Naive thymus-derived CD4-positive, alpha-beta T cell (primary cell): ENCODE data around the gene TRAPPC10. TPM values are rescaled to one million over a fixed set of nuclear protein-coding genes. Genes with fewer than 3 reads are reported as not detected.
A peak's percentile ranks its signal among the peaks of the same experiment; 100 is the strongest.

ENCODE experiments used
- ATAC-seq: fragments of 150-1000 bp; cut with Tn5 transposase; 2 replicates; pipeline ENCODE4 v1.10.0; 2021; ENCODE audit warnings: mild to moderate bottlenecking, moderate library complexity
- CTCF ChIA-PET: fragments of 350-600 bp; sonication (Branson Sonifier 250); formaldehyde crosslinking; loops from one replicate; lab custom pipeline; 2021; ENCODE audit warnings: antibody characterized with exemption; lab: Charles Lee
- POLR2A ChIA-PET: fragments of 350-600 bp; sonication (Branson Sonifier 250); formaldehyde crosslinking; loops from one replicate; lab custom pipeline; 2021; ENCODE audit warnings: antibody characterized with exemption, inconsistent platforms; lab: Charles Lee
- DNase-seq, 9 donors: peaks; one replicate each; pipeline versions ENCODE4 v3.0.0 to v3.0.0-alpha.2; 2020 to 2022; ENCODE audit warnings: mixed read lengths in 1 of 9
- H3K27ac ChIP-seq: one replicate; pipeline ENCODE4 v1.7.0; 2013; ENCODE audit warnings: mild to moderate bottlenecking, low read depth, low read length, moderate library complexity
- H3K27me3 ChIP-seq, 2 donors: one replicate each; pipeline ENCODE4 v1.7.0; 2013; ENCODE audit warnings: low read length in 2 of 2, mild to moderate bottlenecking in 2 of 2, moderate library complexity in 2 of 2; ENCODE audit not compliant: control insufficient read depth in 2 of 2, insufficient read depth in 2 of 2
- H3K36me3 ChIP-seq, 3 experiments: 1 replicate in 2 of 3; 2 replicates in 1 of 3; pipeline ENCODE4 v1.7.0; 2013; ENCODE audit warnings: low read length in 3 of 3, mild to moderate bottlenecking in 3 of 3, moderate library complexity in 1 of 3; ENCODE audit not compliant: insufficient read depth in 3 of 3, control insufficient read depth in 2 of 3
- H3K4me1 ChIP-seq, 2 donors: one replicate each; pipeline ENCODE4 v1.7.0; 2013; ENCODE audit warnings: low read length in 2 of 2, mild to moderate bottlenecking in 2 of 2, moderate library complexity in 1 of 2; ENCODE audit not compliant: control insufficient read depth in 2 of 2, insufficient read depth in 2 of 2
- H3K4me3 ChIP-seq: 2 replicates; pipeline ENCODE4 v1.7.0; 2013; ENCODE audit warnings: mild to moderate bottlenecking, low read length
- H3K9me3 ChIP-seq, 3 experiments: 1 replicate in 2 of 3; 2 replicates in 1 of 3; pipeline ENCODE4 v1.7.0; 2013; ENCODE audit warnings: low read length in 3 of 3; ENCODE audit not compliant: control insufficient read depth in 2 of 3
- H3K27ac Mint-ChIP-seq, 9 donors: one replicate each; pipeline ENCODE4 v1.8.0; 2020 to 2022; ENCODE audit warnings: mixed read lengths in 9 of 9, mild to moderate bottlenecking in 8 of 9, moderate library complexity in 5 of 9, inconsistent platforms in 2 of 9
- H3K27me3 Mint-ChIP-seq, 5 donors: one replicate each; pipeline ENCODE4 v1.8.0; 2021 to 2022; ENCODE audit warnings: mixed read lengths in 5 of 5, mild to moderate bottlenecking in 1 of 5
- H3K36me3 Mint-ChIP-seq, 5 donors: one replicate each; pipeline ENCODE4 v1.8.0; 2020 to 2022; ENCODE audit warnings: mixed read lengths in 5 of 5, mild to moderate bottlenecking in 3 of 5, inconsistent platforms in 1 of 5
- H3K4me1 Mint-ChIP-seq, 7 donors: one replicate each; pipeline ENCODE4 v1.8.0; 2020 to 2022; ENCODE audit warnings: mixed read lengths in 7 of 7, mild to moderate bottlenecking in 3 of 7, inconsistent platforms in 1 of 7
- H3K4me3 Mint-ChIP-seq, 10 donors: one replicate each; pipeline ENCODE4 v1.8.0; 2020 to 2022; ENCODE audit warnings: mild to moderate bottlenecking in 10 of 10, mixed read lengths in 10 of 10, moderate library complexity in 6 of 10, inconsistent platforms in 2 of 10
- H3K9me3 Mint-ChIP-seq, 11 donors: one replicate each; pipeline ENCODE4 v1.8.0; 2020 to 2022; ENCODE audit warnings: mixed read lengths in 11 of 11, mild to moderate bottlenecking in 4 of 11, inconsistent platforms in 1 of 11, moderate library complexity in 1 of 11
- intact Hi-C, 2 donors: fragments of 100-400 bp; cut with micrococcal nuclease; formaldehyde crosslinking; loops; one replicate each; pipeline ENCODE4 v1.15.1; 2023
- polyA plus RNA-seq, 2 donors: library from polyadenylated mRNA; unstranded; fragments of 300-500 nt; fragmentation: Illumina TruSeq; gene quantifications; one replicate each; pipeline ENCODE4 v1.2.3, GENCODE V29; 2021
- total RNA-seq, 6 experiments: library from RNA in 5 of 6; stranded (reverse) in 5 of 6; gene quantifications; 1 replicate in 5 of 6; 2 replicates in 1 of 6; pipeline ENCODE4 v1.2.3 and lab custom pipeline; 2021 to 2026

Gene TRAPPC10
- total and polyA plus RNA-seq, 7 experiments from 2014 or later: 15.6 to 119 (median 93.2) TPM

GRCh38 chr21:43985690-43986251, 26.3 kb upstream of the TRAPPC10 start:
- peak overlapping the region in 6 of 10 donors; percentile 6 to 49 (median 28) for H3K4me3 Mint-ChIP-seq
- no peaks in the 10 kb centered on the region for H3K9me3 ChIP-seq
- intact Hi-C loops: loop anchor here in 1 of 2 donors (10.0 kb wide), 1 partner anchor 59 kb away; no protein-coding TSS in a partner anchor
- ChIA-PET CTCF (interaction anchor here (1.7 kb wide), 1 partner anchor 10 kb away, joined by 4 read pairs; no protein-coding TSS in a partner anchor), POLR2A (interaction anchor here (0.8 kb wide), 1 partner anchor 1922 kb away, joined by 3 read pairs; no protein-coding TSS in a partner anchor)
- peak overlapping the region in 8 of 9 donors; percentile 51 to 84 (median 70) for H3K27ac Mint-ChIP-seq
- peaks cover 0 to 6% (median 0%) of the 10 kb centered on the region in 5 donors for H3K36me3 Mint-ChIP-seq
- H3K27ac ChIP-seq: no peak overlapping the region
- ATAC-seq: no peak
- no peaks in the 10 kb centered on the region for H3K27me3 ChIP-seq
- H3K4me1 Mint-ChIP-seq: peaks cover 5 to 29% (median 17%) of the 10 kb centered on the region in 7 donors
- H3K9me3 Mint-ChIP-seq: no peaks in the 10 kb centered on the region
- H3K4me1 ChIP-seq: peaks cover 0 to 6% of the 10 kb centered on the region in 2 donors
- H3K4me3 ChIP-seq: no peak overlapping the region
- H3K36me3 ChIP-seq: peaks cover 0 to 29% (median 3%) of the 10 kb centered on the region in 3 experiments
- no peaks in the 10 kb centered on the region for H3K27me3 Mint-ChIP-seq
- DNase-seq: no peak

GRCh38 chr21:43986544-43987451, 25.3 kb upstream of the TRAPPC10 start:
- intact Hi-C loops: loop anchor here in 1 of 2 donors (10.0 kb wide), 1 partner anchor 58 kb away; no protein-coding TSS in a partner anchor
- Histone ChIP-seq H3K4me1 (peaks cover 0 to 6% of the 10 kb centered on the region in 2 donors), H3K9me3 (no peaks in the 10 kb centered on the region), H3K27ac (no peak overlapping the region), H3K4me3 (no peak overlapping the region), H3K36me3 (peaks cover 0 to 18% (median 0%) of the 10 kb centered on the region in 3 experiments), H3K27me3 (no peaks in the 10 kb centered on the region)
- no peak for DNase-seq
- Mint-ChIP-seq H3K36me3 (peaks cover 0 to 6% (median 0%) of the 10 kb centered on the region in 5 donors), H3K4me3 (peak overlapping the region in 1 of 10 donors; percentile 38), H3K4me1 (peaks cover 5 to 29% (median 17%) of the 10 kb centered on the region in 7 donors), H3K9me3 (no peaks in the 10 kb centered on the region), H3K27me3 (no peaks in the 10 kb centered on the region), H3K27ac (peak overlapping the region in 3 of 9 donors; percentile 62 to 70 (median 66))
- ChIA-PET CTCF (interaction anchor here (0.6 kb wide), 1 partner anchor 1433 kb away, joined by 4 read pairs; no protein-coding TSS in a partner anchor), POLR2A (no interaction called here)
- no peak for ATAC-seq

- no peak overlapping the region for H3K4me3 Mint-ChIP-seq
- H3K27ac Mint-ChIP-seq: no peak overlapping the region
- Histone ChIP-seq H3K4me3 (no peak overlapping the region), H3K9me3 (no peaks in the 10 kb centered on the region), H3K36me3 (peaks cover 0 to 11% (median 0%) of the 10 kb centered on the region in 3 experiments), H3K4me1 (peaks cover 0 to 6% of the 10 kb centered on the region in 2 donors), H3K27me3 (no peaks in the 10 kb centered on the region), H3K27ac (no peak overlapping the region)
- ChIA-PET CTCF (no interaction called here), POLR2A (no interaction called here)
- no peak for DNase-seq
- peaks cover 5 to 29% (median 17%) of the 10 kb centered on the region in 7 donors for H3K4me1 Mint-ChIP-seq
- intact Hi-C loops: loop anchor here in 1 of 2 donors (10.0 kb wide), 1 partner anchor 57 kb away; no protein-coding TSS in a partner anchor
- no peaks in the 10 kb centered on the region for H3K9me3 Mint-ChIP-seq
- H3K27me3 Mint-ChIP-seq: no peaks in the 10 kb centered on the region
- H3K36me3 Mint-ChIP-seq: peaks cover 0 to 4% (median 0%) of the 10 kb centered on the region in 5 donors
- no peak for ATAC-seq
These were observed 24.6 kb upstream of the TRAPPC10 start for GRCh38 chr21:43987509-43987908.

- Mint-ChIP-seq H3K36me3 (peaks cover 0 to 4% (median 0%) of the 10 kb centered on the region in 5 donors), H3K27ac (peak overlapping the region in 1 of 9 donors; percentile 25), H3K4me3 (no peak overlapping the region), H3K4me1 (peaks cover 3 to 29% (median 17%) of the 10 kb centered on the region in 7 donors), H3K27me3 (no peaks in the 10 kb centered on the region), H3K9me3 (no peaks in the 10 kb centered on the region)
- Histone ChIP-seq H3K27ac (no peak overlapping the region), H3K4me1 (peaks cover 0 to 6% of the 10 kb centered on the region in 2 donors), H3K27me3 (no peaks in the 10 kb centered on the region), H3K4me3 (no peak overlapping the region), H3K9me3 (no peaks in the 10 kb centered on the region), H3K36me3 (peaks cover 0 to 6% (median 0%) of the 10 kb centered on the region in 3 experiments)
- ATAC-seq (no peak), DNase-seq (no peak)
- intact Hi-C loops: loop anchor here in 1 of 2 donors (10.0 kb wide), 1 partner anchor 57 kb away; no protein-coding TSS in a partner anchor
- POLR2A ChIA-PET: no interaction called here
- CTCF ChIA-PET: no interaction called here
These were observed 24.1 kb upstream of the TRAPPC10 start for GRCh38 chr21:43988016-43988415.

GRCh38 chr21:43988506-43989230, 23.4 kb upstream of the TRAPPC10 start:
- Mint-ChIP-seq H3K27ac (peak overlapping the region in 1 of 9 donors; percentile 25), H3K27me3 (no peaks in the 10 kb centered on the region)

More at GRCh38 chr21:43988506-43989230, 23.4 kb upstream of the TRAPPC10 start:
- H3K27ac ChIP-seq: no peak overlapping the region
- H3K9me3 Mint-ChIP-seq: no peaks in the 10 kb centered on the region
- no peaks in the 10 kb centered on the region for H3K9me3 ChIP-seq
- peaks cover 3 to 29% (median 17%) of the 10 kb centered on the region in 7 donors for H3K4me1 Mint-ChIP-seq
- H3K4me3 Mint-ChIP-seq: no peak overlapping the region
- no peak overlapping the region for H3K4me3 ChIP-seq
- DNase-seq (no peak), ATAC-seq (no peak)
- intact Hi-C loops: loop anchor here in 1 of 2 donors (10.0 kb wide), 1 partner anchor 56 kb away; no protein-coding TSS in a partner anchor
- H3K27me3 ChIP-seq: no peaks in the 10 kb centered on the region
- peaks cover 0 to 6% of the 10 kb centered on the region in 2 donors for H3K4me1 ChIP-seq
- ChIA-PET CTCF (no interaction called here), POLR2A (interaction anchor here (0.9 kb wide), 1 partner anchor 16 kb away, joined by 3 read pairs; no protein-coding TSS in a partner anchor)
- H3K36me3 Mint-ChIP-seq: peaks cover 0 to 4% (median 0%) of the 10 kb centered on the region in 5 donors
- peaks cover 0 to under 1% (median 0%) of the 10 kb centered on the region in 3 experiments for H3K36me3 ChIP-seq
